ENCODE measurements around the gene ZBTB12. TPM values are rescaled to one million over a fixed set of nuclear protein-coding genes. Genes with fewer than 3 reads are reported as not detected.

Gene ZBTB12
- total and polyA plus RNA-seq, 9 of the 15 experiments (the other 6 are each of a cell fraction or from before 2014, with no cell fraction given): 0.03 to 12.4 (median 5.8) TPM; not detected in 1

DNA sequence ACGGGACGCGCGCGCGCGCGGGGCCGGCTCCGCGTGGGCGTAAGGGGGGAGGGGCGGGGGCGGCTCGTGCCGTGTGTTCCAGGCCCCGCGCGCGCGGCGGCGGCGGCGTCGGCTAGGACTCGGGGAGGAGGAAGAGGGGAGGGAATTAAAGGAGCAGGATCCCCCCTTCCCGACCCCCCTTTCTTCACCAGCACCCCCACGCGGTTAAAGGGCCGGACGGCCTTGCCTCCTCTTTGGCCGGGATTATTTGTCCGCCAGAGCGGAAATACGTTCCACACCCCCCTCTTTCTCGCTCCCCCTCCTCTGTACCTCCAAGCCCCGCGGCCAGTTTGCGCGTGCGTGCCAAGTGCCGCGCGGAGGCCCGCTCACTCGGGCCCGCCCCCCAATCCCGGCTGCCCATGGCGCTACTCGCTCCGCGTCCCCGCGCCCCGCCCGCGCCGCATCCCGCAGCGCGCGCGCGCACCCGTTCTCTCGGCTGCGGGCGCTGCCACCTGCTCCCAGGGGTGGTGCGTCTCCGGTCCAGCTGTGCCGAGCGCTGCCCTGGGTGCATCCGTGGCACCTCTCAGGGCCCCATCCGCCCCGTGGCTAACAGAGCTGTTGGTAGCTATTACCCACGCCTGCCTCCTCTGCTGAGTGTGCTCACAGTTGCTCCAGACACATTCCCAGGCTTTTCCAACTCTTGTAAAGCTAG is at the start of gene ZBTB12 (continued):
- TF ChIP-seq, protein P1, sequence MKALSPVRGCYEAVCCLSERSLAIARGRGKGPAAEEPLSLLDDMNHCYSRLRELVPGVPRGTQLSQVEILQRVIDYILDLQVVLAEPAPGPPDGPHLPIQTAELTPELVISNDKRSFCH (CRISPR knock-in tag; IDR thresholded peaks at IDR 0.05): no peak
- TF ChIP-seq, protein P1 (tag; IDR thresholded peaks at IDR 0.05): peak; percentile 86; the same call in 1 of the 2 replicates
- TF ChIP-seq DMBX1 (CRISPR knock-in tag; IDR thresholded peaks at IDR 0.05; ENCODE audit: borderline replicate concordance) (peak; percentile 78), ZBTB9 (CRISPR knock-in tag; IDR thresholded peaks at IDR 0.05) (peak; percentile 86), MBD2 (IDR thresholded peaks at IDR 0.05; ENCODE audit: borderline replicate concordance, low read depth) (0 out of 2 replicates have a peak, but pooled peaks have one; percentile 23), ZBTB17 (CRISPR knock-in tag; IDR thresholded peaks at IDR 0.05) (peak; percentile 78; the same call in 1 of the 2 replicates), ZNF79 (CRISPR knock-in tag; IDR thresholded peaks at IDR 0.05; ENCODE audit: low read depth) (no peak), CREB3L1 (IDR thresholded peaks at IDR 0.05; ENCODE audit: borderline replicate concordance, low read depth) (0 out of 2 replicates have a peak, but pooled peaks have one; percentile 45), CREM (IDR thresholded peaks at IDR 0.05; ENCODE audit: low read depth) (0 out of 2 replicates have a peak, but pooled peaks have one; percentile 29), CBX3 (IDR thresholded peaks at IDR 0.05; ENCODE audit: borderline replicate concordance in 1 of 2, low read length in 2 of 2) (peak in 1 of 2 experiments; percentile 86; a peak in 1 of 3 replicates), ILF3 (IDR thresholded peaks at IDR 0.05; ENCODE audit: borderline replicate concordance) (0 out of 2 replicates have a peak, but pooled peaks have one; percentile 44), FOXM1 (IDR thresholded peaks at IDR 0.05; ENCODE audit: low read depth) (peak; percentile 33; the same call in 1 of the 2 replicates), FOXM1 (CRISPR knock-in tag; IDR thresholded peaks at IDR 0.05; ENCODE audit: low read depth) (peak; percentile 89), NRF1 (conservative IDR thresholded peaks at IDR 0.05 in 1 of 2, IDR thresholded peaks at IDR 0.05 in 1 of 2) (peak; percentile 92 to 93), NFIX (CRISPR knock-in tag; IDR thresholded peaks at IDR 0.05; ENCODE audit: low read depth) (no peak), KLF16 (IDR thresholded peaks at IDR 0.05) (0 out of 2 replicates have a peak, but pooled peaks have one; percentile 7), GATAD2A (IDR thresholded peaks at IDR 0.05) (0 out of 2 replicates have a peak, but pooled peaks have one; percentile 23), TRIM24 (IDR thresholded peaks at IDR 0.05) (no peak), NR3C1 (CRISPR knock-in tag; IDR thresholded peaks at IDR 0.05) (no peak)
- TF ChIP-seq, protein P2, sequence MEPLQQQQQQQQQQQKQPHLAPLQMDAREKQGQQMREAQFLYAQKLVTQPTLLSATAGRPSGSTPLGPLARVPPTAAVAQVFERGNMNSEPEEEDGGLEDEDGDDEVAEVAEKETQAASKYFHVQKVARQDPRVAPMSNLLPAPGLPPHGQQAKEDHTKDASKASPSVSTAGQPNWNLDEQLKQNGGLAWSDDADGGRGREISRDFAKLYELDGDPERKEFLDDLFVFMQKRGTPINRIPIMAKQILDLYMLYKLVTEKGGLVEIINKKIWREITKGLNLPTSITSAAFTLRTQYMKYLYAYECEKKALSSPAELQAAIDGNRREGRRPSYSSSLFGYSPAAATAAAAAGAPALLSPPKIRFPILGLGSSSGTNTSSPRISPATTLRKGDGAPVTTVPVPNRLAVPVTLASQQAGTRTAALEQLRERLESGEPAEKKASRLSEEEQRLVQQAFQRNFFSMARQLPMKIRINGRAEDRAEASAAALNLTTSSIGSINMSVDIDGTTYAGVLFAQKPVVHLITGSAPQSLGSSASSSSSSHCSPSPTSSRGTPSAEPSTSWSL (CRISPR knock-in tag; IDR thresholded peaks at IDR 0.05; ENCODE audit: borderline replicate concordance): 0 out of 2 replicates have a peak, but pooled peaks have one; percentile 85
